ENCODE measurements around the gene MAP3K2.
"Not testable (repeated sequence)": the region's sequence is repeated elsewhere in the genome, so short reads cannot be mapped to it uniquely, and the experiment has no call there.

Gene MAP3K2

GRCh38 chr2:127421116-127421800, 33.5 kb upstream of the MAP3K2 start:
- no peak for DNase-seq (ENCODE audit: low read depth in 2 of 2)

- no peak for DNase-seq (ENCODE audit: low read depth in 2 of 2)
Observed at GRCh38 chr2:127420039-127420864, 32.5 kb upstream of the MAP3K2 start.

GRCh38 chr2:127419448-127420038, 31.8 kb upstream of the MAP3K2 start:
- no peak for DNase-seq (ENCODE audit: low read depth in 2 of 2)

- no peak for DNase-seq (ENCODE audit: low read depth in 2 of 2)
Observed at GRCh38 chr2:127419112-127419430, 31.3 kb upstream of the MAP3K2 start.

GRCh38 chr2:127418300-127419111, 30.7 kb upstream of the MAP3K2 start, which contains the start of gene PROC:
PROC (plus strand) TSS chr2:127418427; CDS start chr2:127419943, 1,516 bp downstream.
- no peak for DNase-seq (ENCODE audit: low read depth in 2 of 2)

- no peak for DNase-seq (ENCODE audit: low read depth in 2 of 2)
Observed at GRCh38 chr2:127417406-127417805, 29.6 kb upstream of the MAP3K2 start.

- DNase-seq (ENCODE audit: low read depth in 2 of 2): no peak
Observed at GRCh38 chr2:127416506-127417001, 28.8 kb upstream of the MAP3K2 start.

- DNase-seq (ENCODE audit: low read depth in 2 of 2): peak; percentile 79 to 83
Observed at GRCh38 chr2:127415593-127416505, 28.1 kb upstream of the MAP3K2 start.

- DNase-seq (ENCODE audit: low read depth in 2 of 2): no peak
Observed at GRCh38 chr2:127414638-127415592, 27.1 kb upstream of the MAP3K2 start.

- no peak for DNase-seq (ENCODE audit: low read depth in 2 of 2)
Observed at GRCh38 chr2:127413782-127414637, 26.2 kb upstream of the MAP3K2 start.

GRCh38 chr2:127413200-127413599, 25.4 kb upstream of the MAP3K2 start:
- DNase-seq (ENCODE audit: low read depth in 2 of 2): no peak

- DNase-seq (ENCODE audit: low read depth in 2 of 2): no peak
Observed at GRCh38 chr2:127411653-127412369, 24.0 kb upstream of the MAP3K2 start.

- DNase-seq (ENCODE audit: low read depth in 2 of 2): no peak
Observed at GRCh38 chr2:127410871-127411652, 23.3 kb upstream of the MAP3K2 start.

GRCh38 chr2:127409716-127410115, 21.9 kb upstream of the MAP3K2 start:
- not testable (repeated sequence) for DNase-seq (ENCODE audit: low read depth in 2 of 2)

- no peak for DNase-seq (ENCODE audit: low read depth in 2 of 2)
Observed at GRCh38 chr2:127408807-127409099, 21.0 kb upstream of the MAP3K2 start.

GRCh38 chr2:127408004-127408806, 20.4 kb upstream of the MAP3K2 start:
- DNase-seq (ENCODE audit: low read depth in 2 of 2): peak; percentile 68 to 88

- no peak for DNase-seq (ENCODE audit: low read depth in 2 of 2)
Observed at GRCh38 chr2:127407661-127408003, 19.9 kb upstream of the MAP3K2 start.
